CD14-positive monocyte (primary cell): ENCODE results near the gene CFAP410. TPM values are rescaled to one million over a fixed set of nuclear protein-coding genes. Genes with fewer than 3 reads are reported as not detected.

Experiments
- DNase-seq, 3 donors: peaks; one replicate each; pipeline ENCODE4 v3.0.0-alpha.2; 2011 to 2022
- H2AFZ ChIP-seq: 2 replicates; pipeline ENCODE4 v1.6.0; 2012; ENCODE audit warnings: mild to moderate bottlenecking, low read depth, low read length, inconsistent platforms; ENCODE audit not compliant: insufficient read depth, poor library complexity, severe bottlenecking
- H3K27ac ChIP-seq, 2 donors: 1 replicate in 1 of 2; 2 replicates in 1 of 2; pipeline ENCODE4 v1.5.1; 2012 to 2013; ENCODE audit warnings: low read length in 2 of 2, control low read depth in 1 of 2, inconsistent platforms in 1 of 2, low read depth in 1 of 2, mild to moderate bottlenecking in 1 of 2
- H3K27me3 ChIP-seq, 2 donors: one replicate each; pipeline versions ENCODE4 v1.6.0 to v1.6.1; 2011 to 2013; ENCODE audit warnings: low read length in 2 of 2; ENCODE audit not compliant: control insufficient read depth in 2 of 2, insufficient read depth in 2 of 2
- H3K36me3 ChIP-seq, 2 donors: replicated peaks in 1 of 2; 1 replicate in 1 of 2; 2 replicates in 1 of 2; pipeline versions ENCODE4 v1.5.1 to v1.6.1; 2012 to 2013; ENCODE audit warnings: low read length in 2 of 2, control low read depth in 1 of 2, inconsistent platforms in 1 of 2, mild to moderate bottlenecking in 1 of 2; ENCODE audit not compliant: insufficient read depth in 2 of 2, control insufficient read depth in 1 of 2
- H3K4me1 ChIP-seq, 2 donors: 1 replicate in 1 of 2; 2 replicates in 1 of 2; pipeline versions ENCODE4 v1.5.1 to v1.6.1; 2012 to 2013; ENCODE audit warnings: low read length in 2 of 2, control low read depth in 1 of 2, inconsistent platforms in 1 of 2, mild to moderate bottlenecking in 1 of 2, moderate library complexity in 1 of 2; ENCODE audit not compliant: insufficient read depth in 2 of 2, control insufficient read depth in 1 of 2
- H3K4me2 ChIP-seq: replicated peaks from 2 replicates; pipeline ENCODE3; 2012; ENCODE audit warnings: low read length, moderate library complexity, mild to moderate bottlenecking; ENCODE audit not compliant: poor library complexity, severe bottlenecking; ENCODE audit errors: extremely low read depth
- H3K4me3 ChIP-seq, 3 experiments: fragments of 200-600 bp in 1 of 3; sonication (generic) in 1 of 3; replicated peaks in 1 of 3; 1 replicate in 2 of 3; 2 replicates in 1 of 3; pipeline ENCODE4 v1.5.1; 2011 to 2013; ENCODE audit warnings: low read length in 3 of 3, mild to moderate bottlenecking in 3 of 3, control low read depth in 2 of 3, low read depth in 2 of 3, inconsistent platforms in 1 of 3, moderate library complexity in 1 of 3
- H3K79me2 ChIP-seq: 2 replicates; pipeline ENCODE4 v1.6.0; 2012; ENCODE audit warnings: mild to moderate bottlenecking, control low read depth, inconsistent platforms, low read length, moderate library complexity; ENCODE audit not compliant: insufficient read depth
- H3K9ac ChIP-seq: 2 replicates; pipeline ENCODE4 v1.6.0; 2017; ENCODE audit warnings: low read length, mild to moderate bottlenecking; ENCODE audit not compliant: insufficient read depth, poor library complexity, severe bottlenecking
- H3K9me3 ChIP-seq, 2 donors: replicated peaks in 1 of 2; 1 replicate in 1 of 2; 2 replicates in 1 of 2; pipeline versions ENCODE4 v1.5.1 to v1.6.1; 2012 to 2013; ENCODE audit warnings: low read length in 2 of 2, control low read depth in 1 of 2; ENCODE audit not compliant: control insufficient read depth in 1 of 2, insufficient read depth in 1 of 2
- H4K20me1 ChIP-seq: 2 replicates; pipeline ENCODE4 v1.6.0; 2012; ENCODE audit warnings: mild to moderate bottlenecking, low read length, control low read depth, moderate library complexity; ENCODE audit not compliant: insufficient read depth
- H3K27ac Mint-ChIP-seq, 7 donors: one replicate each; pipeline ENCODE4 v1.8.0; 2020; ENCODE audit warnings: mild to moderate bottlenecking in 7 of 7, mixed read lengths in 7 of 7, moderate library complexity in 6 of 7, inconsistent platforms in 2 of 7
- H3K27me3 Mint-ChIP-seq, 3 donors: one replicate each; pipeline ENCODE4 v1.8.0; 2021 to 2022; ENCODE audit warnings: low read depth in 3 of 3, mild to moderate bottlenecking in 3 of 3, mixed read lengths in 3 of 3, moderate library complexity in 3 of 3, inconsistent platforms in 1 of 3
- H3K36me3 Mint-ChIP-seq, 2 donors: one replicate each; pipeline ENCODE4 v1.8.0; 2020; ENCODE audit warnings: mixed read lengths in 2 of 2, inconsistent platforms in 1 of 2, mild to moderate bottlenecking in 1 of 2
- H3K4me1 Mint-ChIP-seq: one replicate; pipeline ENCODE4 v1.8.0; 2020; ENCODE audit warnings: mild to moderate bottlenecking, mixed read lengths
- H3K4me3 Mint-ChIP-seq, 2 donors: one replicate each; pipeline ENCODE4 v1.8.0; 2020; ENCODE audit warnings: mild to moderate bottlenecking in 2 of 2, mixed read lengths in 2 of 2, moderate library complexity in 1 of 2
- H3K9me3 Mint-ChIP-seq, 7 donors: one replicate each; pipeline ENCODE4 v1.8.0; 2020 to 2022; ENCODE audit warnings: mixed read lengths in 7 of 7, mild to moderate bottlenecking in 6 of 7, moderate library complexity in 6 of 7, inconsistent platforms in 2 of 7
- CTCF ChIP-seq: fragments of 200-600 bp; IDR thresholded peaks from one replicate; pipeline ENCODE4 v1.8.0; 2022; ENCODE audit warnings: antibody characterized with exemption, mild to moderate bottlenecking
- WGBS: methylation state at CpG from one replicate; pipeline ENCODE4 v1.1.5; 2013; ENCODE audit warnings: missing lambda C conversion rate; ENCODE audit not compliant: insufficient coverage; 5-methylcytosine and 5-hydroxymethylcytosine counted together
- intact Hi-C, 2 donors: fragments of 100-400 bp; cut with micrococcal nuclease; formaldehyde crosslinking; loops; one replicate each; pipeline versions ENCODE4 v1.15.0 to v1.15.1; 2023
- polyA plus RNA-seq, 3 donors: library from polyadenylated mRNA; depleted of rRNA in 1 of 3; unstranded in 2 of 3; stranded (reverse) in 1 of 3; fragments of 300-500 nt in 2 of 3; fragments of >200 nt in 1 of 3; fragmentation: Illumina TruSeq in 2 of 3; gene quantifications; 1 replicate in 2 of 3; 2 replicates in 1 of 3; pipeline ENCODE4 v1.2.3, GENCODE V29; 2012 to 2021

The CFAP410 gene
- polyA plus RNA-seq, 3 donors = 14.8 to 23.5 (median 17.3) TPM

- Histone ChIP-seq H3K27ac (no peak overlapping the region), H3K27me3 (peaks cover 0 to 4% of the 10 kb centered on the region in 2 donors), H3K4me2 (no peak overlapping the region), H3K79me2 (no peaks in the 10 kb centered on the region), H3K9ac (no peak overlapping the region), H3K4me3 (no peak overlapping the region), H3K9me3 (no peaks in the 10 kb centered on the region), H3K36me3 (no peaks in the 10 kb centered on the region), H3K4me1 (no peaks in the 10 kb centered on the region), H4K20me1 (no peaks in the 10 kb centered on the region), H2AFZ (no peak overlapping the region)
- TF ChIP-seq CTCF = no peak
- 92% methylated on average over 10 of the region's 16 CpGs for WGBS
- intact Hi-C loops = no loop called here
- H3K27me3 Mint-ChIP-seq = peaks cover 2 to 19% (median 4%) of the 10 kb centered on the region in 3 donors
- H3K4me1 Mint-ChIP-seq = no peaks in the 10 kb centered on the region
- H3K9me3 Mint-ChIP-seq = peaks cover 0 to 6% (median 0%) of the 10 kb centered on the region in 7 donors
- H3K36me3 Mint-ChIP-seq = no peaks in the 10 kb centered on the region
- H3K27ac Mint-ChIP-seq = no peak overlapping the region
- no peak overlapping the region for H3K4me3 Mint-ChIP-seq
- no peak for DNase-seq
Measured at GRCh38 chr21:44290327-44291077, 48.7 kb downstream of the CFAP410 start.

- H2AFZ ChIP-seq = no peak overlapping the region
- H3K4me1 ChIP-seq = no peaks in the 10 kb centered on the region
- no peak overlapping the region for H3K9ac ChIP-seq
- peaks cover 0 to 6% (median 0%) of the 10 kb centered on the region in 7 donors for H3K9me3 Mint-ChIP-seq
- no peaks in the 10 kb centered on the region for H3K9me3 ChIP-seq
- intact Hi-C loops = no loop called here
- H3K4me1 Mint-ChIP-seq = no peaks in the 10 kb centered on the region
- H3K27me3 Mint-ChIP-seq = peaks cover 2 to 24% (median 4%) of the 10 kb centered on the region in 3 donors
- no peak overlapping the region for H3K4me3 ChIP-seq
- no peak for TF ChIP-seq CTCF
- no peak overlapping the region for H3K27ac Mint-ChIP-seq
- no peak overlapping the region for H3K27ac ChIP-seq
- H3K79me2 ChIP-seq = no peaks in the 10 kb centered on the region
- no peak overlapping the region for H3K4me2 ChIP-seq
- no peak overlapping the region for H3K4me3 Mint-ChIP-seq
- H3K36me3 Mint-ChIP-seq = no peaks in the 10 kb centered on the region
- no peaks in the 10 kb centered on the region for H3K36me3 ChIP-seq
- H3K27me3 ChIP-seq = peaks cover 0 to 3% of the 10 kb centered on the region in 2 donors
- no peaks in the 10 kb centered on the region for H4K20me1 ChIP-seq
- DNase-seq = no peak
- WGBS = 98% methylated on average over 15 of the region's 24 CpGs
Measured at GRCh38 chr21:44289381-44290010, 49.7 kb downstream of the CFAP410 start.
